ENCODE measurements around the gene SLC25A21. TPM values are rescaled to one million over a fixed set of nuclear protein-coding genes. Genes with fewer than 3 reads are reported as not detected.

SLC25A21 gene
- total RNA-seq, 1 donor from 2014 or later = 6.4 TPM

- Histone ChIP-seq H3K4me2 (no peak overlapping the region), H3K27ac (no peak overlapping the region), H3K4me1 (no peaks in the 10 kb centered on the region), H3K27me3 (no peaks in the 10 kb centered on the region), H3K79me2 (ENCODE audit: low read depth) (no peaks in the 10 kb centered on the region), H4K20me1 (ENCODE audit: low read depth) (no peaks in the 10 kb centered on the region), H3K9ac (no peak overlapping the region), H3K9me3 (ENCODE audit: low read depth) (no peaks in the 10 kb centered on the region), H3K4me3 (no peak overlapping the region), H2AFZ (replicated peaks) (no peak overlapping the region), H3F3A (ENCODE audit: low read depth) (no peaks in the 10 kb centered on the region), H3K36me3 (no peaks in the 10 kb centered on the region)
- H3K36me3 Mint-ChIP-seq = no peaks in the 10 kb centered on the region
- H3K27ac Mint-ChIP-seq = no peak overlapping the region
- H3K4me3 Mint-ChIP-seq = no peak overlapping the region
- TF ChIP-seq, protein P1, sequence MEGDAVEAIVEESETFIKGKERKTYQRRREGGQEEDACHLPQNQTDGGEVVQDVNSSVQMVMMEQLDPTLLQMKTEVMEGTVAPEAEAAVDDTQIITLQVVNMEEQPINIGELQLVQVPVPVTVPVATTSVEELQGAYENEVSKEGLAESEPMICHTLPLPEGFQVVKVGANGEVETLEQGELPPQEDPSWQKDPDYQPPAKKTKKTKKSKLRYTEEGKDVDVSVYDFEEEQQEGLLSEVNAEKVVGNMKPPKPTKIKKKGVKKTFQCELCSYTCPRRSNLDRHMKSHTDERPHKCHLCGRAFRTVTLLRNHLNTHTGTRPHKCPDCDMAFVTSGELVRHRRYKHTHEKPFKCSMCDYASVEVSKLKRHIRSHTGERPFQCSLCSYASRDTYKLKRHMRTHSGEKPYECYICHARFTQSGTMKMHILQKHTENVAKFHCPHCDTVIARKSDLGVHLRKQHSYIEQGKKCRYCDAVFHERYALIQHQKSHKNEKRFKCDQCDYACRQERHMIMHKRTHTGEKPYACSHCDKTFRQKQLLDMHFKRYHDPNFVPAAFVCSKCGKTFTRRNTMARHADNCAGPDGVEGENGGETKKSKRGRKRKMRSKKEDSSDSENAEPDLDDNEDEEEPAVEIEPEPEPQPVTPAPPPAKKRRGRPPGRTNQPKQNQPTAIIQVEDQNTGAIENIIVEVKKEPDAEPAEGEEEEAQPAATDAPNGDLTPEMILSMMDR (IDR thresholded peaks at IDR 0.05) = no peak
- TF ChIP-seq EZH2phosphoT487 (IDR thresholded peaks at IDR 0.05) = no peak
- TF ChIP-seq EZH2 (IDR thresholded peaks at IDR 0.05) = no peak
- H3K4me1 Mint-ChIP-seq = no peaks in the 10 kb centered on the region
- DNase-seq (ENCODE audit: low spot score) = no peak
- H3K9me3 Mint-ChIP-seq = no peaks in the 10 kb centered on the region
- peaks cover 2% of the 10 kb centered on the region for H3K27me3 Mint-ChIP-seq (ENCODE audit: insufficient read depth, low read depth)
Measured at GRCh38 chr14:37045340-37046061, 126.9 kb downstream of the SLC25A21 start.

- Mint-ChIP-seq H3K36me3 (no peaks in the 10 kb centered on the region), H3K27ac (no peak overlapping the region), H3K27me3 (ENCODE audit: insufficient read depth, low read depth) (no peaks in the 10 kb centered on the region), H3K9me3 (no peaks in the 10 kb centered on the region), H3K4me3 (no peak overlapping the region), H3K4me1 (no peaks in the 10 kb centered on the region)
- no peak for TF ChIP-seq EZH2 (IDR thresholded peaks at IDR 0.05)
- TF ChIP-seq, protein P1 (IDR thresholded peaks at IDR 0.05) = no peak
- TF ChIP-seq EZH2phosphoT487 (IDR thresholded peaks at IDR 0.05) = no peak
- Histone ChIP-seq H3K9me3 (ENCODE audit: low read depth) (no peaks in the 10 kb centered on the region), H3K27me3 (no peaks in the 10 kb centered on the region), H3K4me3 (no peak overlapping the region), H2AFZ (replicated peaks) (no peak overlapping the region), H3K79me2 (ENCODE audit: low read depth) (no peaks in the 10 kb centered on the region), H4K20me1 (ENCODE audit: low read depth) (no peaks in the 10 kb centered on the region), H3K36me3 (no peaks in the 10 kb centered on the region), H3K4me1 (peaks cover 7% of the 10 kb centered on the region), H3F3A (ENCODE audit: low read depth) (no peaks in the 10 kb centered on the region), H3K4me2 (no peak overlapping the region), H3K9ac (no peak overlapping the region), H3K27ac (no peak overlapping the region)
- DNase-seq (ENCODE audit: low spot score) = no peak
Measured at GRCh38 chr14:37037636-37038387, 134.6 kb downstream of the SLC25A21 start.

DNA sequence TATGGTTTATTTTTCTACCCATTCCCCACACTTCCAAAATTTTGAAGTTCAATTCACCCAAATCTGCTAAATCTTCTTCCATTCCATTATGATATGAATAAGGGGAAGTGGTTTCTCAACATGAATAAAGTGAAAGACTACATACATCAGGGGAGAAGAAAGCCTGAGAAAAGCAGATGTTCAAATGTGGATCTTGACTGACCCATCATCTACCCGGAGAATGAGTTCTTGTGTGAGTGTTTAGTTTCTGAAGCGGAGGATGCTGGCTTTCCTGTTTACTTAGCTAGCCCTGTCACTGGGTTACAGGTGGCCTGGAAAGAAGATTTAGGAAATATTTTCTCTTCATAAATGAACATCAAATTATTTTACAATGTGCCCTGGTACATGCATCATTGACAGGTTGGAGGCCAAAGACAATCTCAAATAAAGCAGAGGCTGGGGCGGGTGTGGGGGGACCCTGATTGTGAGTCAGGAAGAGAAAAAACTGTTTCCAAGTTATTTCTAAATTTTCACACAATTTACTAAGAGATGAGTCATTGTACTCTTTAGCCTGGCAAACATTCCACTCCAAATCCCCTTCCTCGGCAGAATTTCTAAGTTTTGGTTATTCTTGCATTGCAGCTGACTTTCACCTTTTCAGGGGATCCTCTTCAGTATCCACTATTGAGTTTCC, 135.6 kb downstream of the SLC25A21 start:
- Histone ChIP-seq H3K27me3 (no peaks in the 10 kb centered on the region), H3F3A (ENCODE audit: low read depth) (no peaks in the 10 kb centered on the region), H3K36me3 (no peaks in the 10 kb centered on the region), H3K9me3 (ENCODE audit: low read depth) (no peaks in the 10 kb centered on the region), H3K79me2 (ENCODE audit: low read depth) (no peaks in the 10 kb centered on the region), H3K4me2 (no peak overlapping the region), H2AFZ (replicated peaks) (no peak overlapping the region), H3K27ac (no peak overlapping the region), H3K4me1 (peaks cover 7% of the 10 kb centered on the region), H3K4me3 (no peak overlapping the region), H4K20me1 (ENCODE audit: low read depth) (no peaks in the 10 kb centered on the region), H3K9ac (no peak overlapping the region)
- no peaks in the 10 kb centered on the region for H3K9me3 Mint-ChIP-seq
- DNase-seq (ENCODE audit: low spot score) = no peak
- no peaks in the 10 kb centered on the region for H3K36me3 Mint-ChIP-seq
- no peak for TF ChIP-seq EZH2 (IDR thresholded peaks at IDR 0.05)
- TF ChIP-seq, protein P1 (IDR thresholded peaks at IDR 0.05) = no peak
- no peak for TF ChIP-seq EZH2phosphoT487 (IDR thresholded peaks at IDR 0.05)
- no peak overlapping the region for H3K27ac Mint-ChIP-seq
- no peaks in the 10 kb centered on the region for H3K27me3 Mint-ChIP-seq (ENCODE audit: insufficient read depth, low read depth)
- no peak overlapping the region for H3K4me3 Mint-ChIP-seq
- H3K4me1 Mint-ChIP-seq = no peaks in the 10 kb centered on the region
